ENCODE measurements around the gene NR6A1.

DNA sequence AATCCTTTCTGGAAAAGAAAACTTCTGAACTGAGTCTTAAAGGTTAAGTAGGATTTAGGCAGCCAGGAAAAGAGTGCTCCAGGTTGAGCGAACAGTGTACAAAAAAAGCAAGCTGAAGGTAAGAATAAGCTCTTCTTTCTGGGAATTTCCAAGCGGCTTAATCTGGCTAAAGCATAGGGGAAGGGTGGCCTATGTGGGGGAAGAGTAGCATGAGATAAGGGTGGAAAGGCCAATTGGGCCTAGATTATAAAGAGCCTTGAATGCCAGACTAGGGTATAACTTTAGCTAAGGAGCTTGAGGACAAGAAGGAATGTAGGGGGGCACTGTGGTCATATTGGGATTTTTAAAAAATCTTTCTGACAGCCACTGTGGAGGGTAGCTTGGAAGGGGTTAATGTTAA is 226.6 kb downstream of the NR6A1 start:
- TF ChIP-seq EZH2 (IDR thresholded peaks at IDR 0.05; ENCODE audit: borderline replicate concordance, low read length): no peak
- TF ChIP-seq, protein P1, sequence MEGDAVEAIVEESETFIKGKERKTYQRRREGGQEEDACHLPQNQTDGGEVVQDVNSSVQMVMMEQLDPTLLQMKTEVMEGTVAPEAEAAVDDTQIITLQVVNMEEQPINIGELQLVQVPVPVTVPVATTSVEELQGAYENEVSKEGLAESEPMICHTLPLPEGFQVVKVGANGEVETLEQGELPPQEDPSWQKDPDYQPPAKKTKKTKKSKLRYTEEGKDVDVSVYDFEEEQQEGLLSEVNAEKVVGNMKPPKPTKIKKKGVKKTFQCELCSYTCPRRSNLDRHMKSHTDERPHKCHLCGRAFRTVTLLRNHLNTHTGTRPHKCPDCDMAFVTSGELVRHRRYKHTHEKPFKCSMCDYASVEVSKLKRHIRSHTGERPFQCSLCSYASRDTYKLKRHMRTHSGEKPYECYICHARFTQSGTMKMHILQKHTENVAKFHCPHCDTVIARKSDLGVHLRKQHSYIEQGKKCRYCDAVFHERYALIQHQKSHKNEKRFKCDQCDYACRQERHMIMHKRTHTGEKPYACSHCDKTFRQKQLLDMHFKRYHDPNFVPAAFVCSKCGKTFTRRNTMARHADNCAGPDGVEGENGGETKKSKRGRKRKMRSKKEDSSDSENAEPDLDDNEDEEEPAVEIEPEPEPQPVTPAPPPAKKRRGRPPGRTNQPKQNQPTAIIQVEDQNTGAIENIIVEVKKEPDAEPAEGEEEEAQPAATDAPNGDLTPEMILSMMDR (conservative IDR thresholded peaks at IDR 0.05 in 1 of 2, IDR thresholded peaks at IDR 0.05 in 1 of 2; ENCODE audit: extremely low read depth in 1 of 2, insufficient read depth in 1 of 2, low read depth in 1 of 2, low read length in 2 of 2): no peak

Data from mammary epithelial cell (primary cell).